ENCODE measurements around the gene CELF4.

The CELF4 gene

GRCh38 chr18:37519510-37520135 is 46.0 kb downstream of the CELF4 start:
- H3K4me3 ChIP-seq (replicated peaks; ENCODE audit: low read depth, low read length), result no peak overlapping the region
- no peak for TF ChIP-seq CTCF (IDR thresholded peaks at IDR 0.05; ENCODE audit: insufficient read depth, low read length, poor library complexity, severe bottlenecking)
- H3K36me3 ChIP-seq (ENCODE audit: control insufficient read depth, insufficient read depth, low read length), result no peaks in the 10 kb centered on the region
- no peak for DNase-seq (ENCODE audit: extremely low read depth, insufficient read length)
- peaks cover 3% of the 10 kb centered on the region for H3K27me3 ChIP-seq (replicated peaks; ENCODE audit: control insufficient read depth, insufficient read depth, low read length)

GRCh38 chr18:37516361-37516853 is 49.2 kb downstream of the CELF4 start:
- H3K27me3 ChIP-seq (replicated peaks; ENCODE audit: control insufficient read depth, insufficient read depth, low read length), result peaks cover 1% of the 10 kb centered on the region
- no peak for DNase-seq (ENCODE audit: extremely low read depth, insufficient read length)
- no peaks in the 10 kb centered on the region for H3K36me3 ChIP-seq (ENCODE audit: control insufficient read depth, insufficient read depth, low read length)
- TF ChIP-seq CTCF (IDR thresholded peaks at IDR 0.05; ENCODE audit: insufficient read depth, low read length, poor library complexity, severe bottlenecking), result no peak
- no peak overlapping the region for H3K4me3 ChIP-seq (replicated peaks; ENCODE audit: low read depth, low read length)

- no peaks in the 10 kb centered on the region for H3K36me3 ChIP-seq (ENCODE audit: control insufficient read depth, insufficient read depth, low read length)
- DNase-seq (ENCODE audit: extremely low read depth, insufficient read length), result no peak
- no peak for TF ChIP-seq CTCF (IDR thresholded peaks at IDR 0.05; ENCODE audit: insufficient read depth, low read length, poor library complexity, severe bottlenecking)
- H3K4me3 ChIP-seq (replicated peaks; ENCODE audit: low read depth, low read length), result no peak overlapping the region
- H3K27me3 ChIP-seq (replicated peaks; ENCODE audit: control insufficient read depth, insufficient read depth, low read length), result peaks cover 1% of the 10 kb centered on the region
These were observed 50.6 kb downstream of the CELF4 start for GRCh38 chr18:37514953-37515352.

GRCh38 chr18:37512400-37512799 is 53.2 kb downstream of the CELF4 start:
- no peak for TF ChIP-seq CTCF (IDR thresholded peaks at IDR 0.05; ENCODE audit: insufficient read depth, low read length, poor library complexity, severe bottlenecking)
- DNase-seq (ENCODE audit: extremely low read depth, insufficient read length), result no peak
- H3K27me3 ChIP-seq (replicated peaks; ENCODE audit: control insufficient read depth, insufficient read depth, low read length), result no peaks in the 10 kb centered on the region; the same call in none of the 2 replicates
- no peaks in the 10 kb centered on the region for H3K36me3 ChIP-seq (ENCODE audit: control insufficient read depth, insufficient read depth, low read length)
- H3K4me3 ChIP-seq (replicated peaks; ENCODE audit: low read depth, low read length), result no peak overlapping the region

GRCh38 chr18:37511721-37512298 is 53.8 kb downstream of the CELF4 start:
- Histone ChIP-seq H3K27me3 (replicated peaks; ENCODE audit: control insufficient read depth, insufficient read depth, low read length) (no peaks in the 10 kb centered on the region; the same call in none of the 2 replicates), H3K36me3 (ENCODE audit: control insufficient read depth, insufficient read depth, low read length) (no peaks in the 10 kb centered on the region), H3K4me3 (replicated peaks; ENCODE audit: low read depth, low read length) (no peak overlapping the region)
- no peak for DNase-seq (ENCODE audit: extremely low read depth, insufficient read length)
- no peak for TF ChIP-seq CTCF (IDR thresholded peaks at IDR 0.05; ENCODE audit: insufficient read depth, low read length, poor library complexity, severe bottlenecking)

Measured in GM06990 (cell line).